ENCODE results near the gene FLT3LG. TPM values are rescaled to one million over a fixed set of nuclear protein-coding genes. Genes with fewer than 3 reads are reported as not detected.

Gene FLT3LG
- total and polyA plus RNA-seq, 9 of the 15 experiments (the other 6 are each of a cell fraction or from before 2014, with no cell fraction given), result 0.31 to 6.4 (median 1.1) TPM

DNA sequence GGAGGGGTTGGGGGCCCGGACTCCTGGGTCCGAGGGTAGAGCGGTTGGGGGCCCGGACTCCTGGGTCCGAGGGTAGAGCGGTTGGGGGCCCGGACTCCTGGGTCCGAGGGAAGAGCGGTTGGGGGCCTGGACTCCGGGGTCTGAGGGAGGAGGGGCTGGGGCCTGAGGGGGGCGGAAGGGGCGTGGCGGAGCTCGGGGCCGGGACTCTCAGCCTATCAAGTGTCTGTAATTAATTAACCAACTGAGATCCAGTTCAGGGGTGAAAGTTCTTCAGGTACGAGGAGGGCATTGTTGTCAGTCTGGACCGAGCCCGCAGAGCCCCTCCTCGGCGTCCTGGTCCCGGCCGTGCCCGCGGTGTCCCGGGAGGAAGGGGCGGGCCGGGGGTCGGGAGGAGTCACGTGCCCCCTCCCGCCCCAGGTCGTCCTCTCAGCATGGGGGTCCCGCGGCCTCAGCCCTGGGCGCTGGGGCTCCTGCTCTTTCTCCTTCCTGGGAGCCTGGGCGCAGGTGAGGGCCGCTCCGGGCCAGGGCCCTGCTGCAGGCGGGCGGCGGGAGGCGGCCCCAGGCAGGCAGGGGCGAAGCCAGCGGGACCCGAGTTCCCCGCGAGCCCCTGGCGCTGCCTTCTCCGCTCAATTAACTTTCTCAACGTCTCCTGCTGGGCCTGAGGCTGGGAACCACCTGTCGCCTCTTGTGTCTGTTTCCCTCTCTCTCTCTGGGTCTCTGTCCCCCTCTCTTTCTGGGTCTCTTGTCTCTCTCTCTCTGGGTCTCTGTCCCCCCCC is 39.1 kb downstream of the FLT3LG start:
- in situ Hi-C loops (cut with MboI), result no loop called here
- ATAC-seq, result peak; percentile 62
- H3K9ac ChIP-seq (ENCODE audit: insufficient read depth in 1 of 2, low read depth in 2 of 2, low read length in 2 of 2), result peak overlapping the region; percentile 41 to 87; a peak in 3 of 4 replicates
- no peak for TF ChIP-seq ZEB2 (IDR thresholded peaks at IDR 0.05)
- TF ChIP-seq ZBTB33 (CRISPR knock-in tag; IDR thresholded peaks at IDR 0.05), result peak; percentile 76
- no peak for TF ChIP-seq LCOR (CRISPR knock-in tag; IDR thresholded peaks at IDR 0.05)
- peak; percentile 34; the same call in 1 of the 2 replicates for TF ChIP-seq PHF8 (IDR thresholded peaks at IDR 0.05; ENCODE audit: borderline replicate concordance, low read length)
- TF ChIP-seq RFX1 (IDR thresholded peaks at IDR 0.05), result no peak
- TF ChIP-seq POLR2G (IDR thresholded peaks at IDR 0.05; ENCODE audit: low read depth, low read length), result peak; percentile 18; the same call in 1 of the 2 replicates
- no peak for TF ChIP-seq GATAD2B (IDR thresholded peaks at IDR 0.05; ENCODE audit: borderline replicate concordance)
- no peak for TF ChIP-seq MCM5 (IDR thresholded peaks at IDR 0.05; ENCODE audit: low read depth)
- TF ChIP-seq ZBTB7A (IDR thresholded peaks at IDR 0.05; ENCODE audit: borderline replicate concordance, control insufficient read depth, low read depth, low read length), result peak; percentile 10; the same call in 1 of the 2 replicates
- peak; percentile 11; the same call in 1 of the 2 replicates for TF ChIP-seq RAD51 (IDR thresholded peaks at IDR 0.05; ENCODE audit: borderline replicate concordance, low read depth)
- peak; percentile 44; the same call in 1 of the 2 replicates for TF ChIP-seq L3MBTL2 (IDR thresholded peaks at IDR 0.05)
- TF ChIP-seq TCFL5 (CRISPR knock-in tag; conservative IDR thresholded peaks at IDR 0.05), result no peak
- TF ChIP-seq TBL1XR1 (IDR thresholded peaks at IDR 0.05; ENCODE audit: low read length in 2 of 2), result no peak
- TF ChIP-seq, protein P1, sequence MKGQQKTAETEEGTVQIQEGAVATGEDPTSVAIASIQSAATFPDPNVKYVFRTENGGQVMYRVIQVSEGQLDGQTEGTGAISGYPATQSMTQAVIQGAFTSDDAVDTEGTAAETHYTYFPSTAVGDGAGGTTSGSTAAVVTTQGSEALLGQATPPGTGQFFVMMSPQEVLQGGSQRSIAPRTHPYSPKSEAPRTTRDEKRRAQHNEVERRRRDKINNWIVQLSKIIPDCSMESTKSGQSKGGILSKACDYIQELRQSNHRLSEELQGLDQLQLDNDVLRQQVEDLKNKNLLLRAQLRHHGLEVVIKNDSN (CRISPR knock-in tag; IDR thresholded peaks at IDR 0.05), result peak; percentile 56
- TF ChIP-seq ZNF76 (CRISPR knock-in tag; IDR thresholded peaks at IDR 0.05; ENCODE audit: borderline replicate concordance), result no peak
- TF ChIP-seq CEBPB (tag; IDR thresholded peaks at IDR 0.05), result no peak
- TF ChIP-seq FOXO4 (CRISPR knock-in tag; IDR thresholded peaks at IDR 0.05), result no peak
- TF ChIP-seq ZFX (CRISPR knock-in tag; IDR thresholded peaks at IDR 0.05), result peak; percentile 69
- TF ChIP-seq SMARCA5 (IDR thresholded peaks at IDR 0.05), result no peak

More for the DNA sequence above, 39.1 kb downstream of the FLT3LG start:
- Histone ChIP-seq H2AFZ (ENCODE audit: low read depth, low read length) (peak overlapping the region; percentile 87), H3K4me2 (ENCODE audit: insufficient read depth, low read length) (peak overlapping the region; percentile 38), H3K4me3 (peak overlapping the region; percentile 31), H4K20me1 (replicated peaks; ENCODE audit: control insufficient read depth, insufficient read depth, low read length) (no peaks in the 10 kb centered on the region), H3K27ac (ENCODE audit: extremely low read depth, low read depth, low read length) (no peak overlapping the region; the same call in 2 of the 3 replicates), H3K9me3 (replicated peaks; ENCODE audit: control insufficient read depth, insufficient read depth, low read depth, low read length) (no peaks in the 10 kb centered on the region), H3K36me3 (ENCODE audit: control insufficient read depth, insufficient read depth, low read length) (no peaks in the 10 kb centered on the region), H3K79me2 (ENCODE audit: control insufficient read depth, insufficient read depth, low read length) (no peaks in the 10 kb centered on the region), H3K4me1 (replicated peaks in 1 of 2; ENCODE audit: control insufficient read depth in 2 of 2, insufficient read depth in 2 of 2, low read length in 2 of 2) (peaks cover 7 to 35% of the 10 kb centered on the region in 2 experiments; a peak in 4 of 5 replicates), H3K9me1 (ENCODE audit: control insufficient read depth, insufficient read depth, low read length) (no peaks in the 10 kb centered on the region), H3K27me3 (ENCODE audit: control insufficient read depth in 2 of 2, insufficient read depth in 2 of 2, low read length in 2 of 2) (no peaks in the 10 kb centered on the region)
- ChIA-PET POLR2A (interaction anchor here (0.8 kb wide), 2 partner anchors 22 to 25 kb away, joined by 3 read pairs; no protein-coding TSS in a partner anchor), CTCF (ENCODE audit: low intra/inter-chr PET ratio) (no interaction called here)
- no TSS peak for BruUV-seq (replicated peaks)
- 31% methylated on average over 19 of the region's 50 CpGs for WGBS (ENCODE audit: insufficient coverage, low coverage, missing lambda C conversion rate)
- peak in 2 of 4 experiments; percentile 72 to 77 for DNase-seq (ENCODE audit: extremely low read depth in 1 of 4, low spot score in 3 of 4)
- intact Hi-C loops (cut with micrococcal nuclease), result no loop called here
- no peak for FAIRE-seq
